Stimulated activated memory B cell treated with anti-CD40 and anti-IgM and Interleukin-4, amounts not matched to agents 10 μg/mL and 1 μg/mL and 100 μg/mL, for 72 hours (primary cell): ENCODE measurements around the gene RSPH10B2.
"Not testable (repeated sequence)": the region's sequence is repeated elsewhere in the genome, so short reads cannot be mapped to it uniquely, and the experiment has no call there.

ENCODE experiments used
- ATAC-seq: fragments of 150-1000 bp; cut with Tn5 transposase; 2 replicates; pipeline ENCODE4 v1.10.0; 2021
- H3K27ac Mint-ChIP-seq: one replicate; pipeline ENCODE4 v1.8.0; 2022; ENCODE audit warnings: mild to moderate bottlenecking, mixed read lengths
- H3K27me3 Mint-ChIP-seq: one replicate; pipeline ENCODE4 v1.8.0; 2022; ENCODE audit warnings: mixed read lengths
- H3K36me3 Mint-ChIP-seq: one replicate; pipeline ENCODE4 v1.8.0; 2022; ENCODE audit warnings: mixed read lengths
- H3K4me1 Mint-ChIP-seq: one replicate; pipeline ENCODE4 v1.8.0; 2022; ENCODE audit warnings: mixed read lengths
- H3K4me3 Mint-ChIP-seq: one replicate; pipeline ENCODE4 v1.8.0; 2022; ENCODE audit warnings: mild to moderate bottlenecking, moderate library complexity, mixed read lengths
- H3K9me3 Mint-ChIP-seq: one replicate; pipeline ENCODE4 v1.8.0; 2022; ENCODE audit warnings: mixed read lengths

The RSPH10B2 gene

DNA sequence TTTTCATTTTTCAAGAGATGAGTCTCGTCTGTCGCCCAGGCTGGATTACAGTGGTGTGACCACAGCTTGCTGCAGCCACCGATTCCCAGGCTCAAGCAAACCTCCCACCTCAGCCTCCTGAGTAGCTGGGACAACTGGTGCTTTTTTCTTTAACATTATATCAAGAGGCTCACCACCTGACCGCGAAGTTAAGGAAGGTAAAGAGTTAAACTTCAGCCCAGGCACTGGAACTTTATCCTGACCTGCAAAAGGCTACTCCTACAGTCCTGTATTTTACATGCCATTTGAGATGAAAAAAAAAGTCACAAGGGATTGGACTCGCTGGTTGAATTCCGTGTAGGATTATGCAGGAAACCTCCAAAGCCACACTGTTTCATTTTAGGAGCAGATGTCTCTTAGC, 61.6 kb downstream of the RSPH10B2 start:
- H3K27me3 Mint-ChIP-seq, H3K4me1 Mint-ChIP-seq, H3K9me3 Mint-ChIP-seq, H3K27ac Mint-ChIP-seq, ATAC-seq, H3K4me3 Mint-ChIP-seq: not testable (repeated sequence)
- H3K36me3 Mint-ChIP-seq = peaks cover 21% of the 10 kb centered on the region

DNA sequence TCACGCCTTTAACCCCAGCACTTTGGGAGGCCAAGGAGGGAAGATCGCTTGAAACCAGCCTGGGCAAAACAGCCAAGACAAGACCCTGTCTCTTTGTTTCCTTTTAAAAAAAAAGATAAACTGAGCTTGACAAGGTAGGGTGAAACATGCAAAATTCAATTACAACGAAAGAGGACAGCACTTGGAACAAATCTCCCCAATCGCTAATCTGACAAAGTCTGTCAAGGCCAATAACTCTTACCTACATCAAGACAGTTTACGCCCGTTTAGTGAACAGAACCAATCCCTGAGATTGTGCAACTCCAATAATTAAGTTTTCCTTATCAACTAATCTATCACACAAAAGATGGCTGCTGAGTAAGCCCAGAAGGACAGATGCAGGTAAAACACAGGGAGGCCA, 67.7 kb downstream of the RSPH10B2 start:
- not testable (repeated sequence) for H3K27ac Mint-ChIP-seq, ATAC-seq, H3K4me1 Mint-ChIP-seq, H3K9me3 Mint-ChIP-seq, H3K27me3 Mint-ChIP-seq, H3K4me3 Mint-ChIP-seq
- peaks cover 23% of the 10 kb centered on the region for H3K36me3 Mint-ChIP-seq

- Mint-ChIP-seq H3K4me3 (peak overlapping the region; percentile 62), H3K27ac (peak overlapping the region; percentile 92)
- peak; percentile 72 for ATAC-seq
- not testable (repeated sequence) for H3K27me3 Mint-ChIP-seq, H3K36me3 Mint-ChIP-seq, H3K9me3 Mint-ChIP-seq, H3K4me1 Mint-ChIP-seq
Measured at GRCh38 chr7:6825236-6826125, 71.6 kb downstream of the RSPH10B2 start.

- peak; percentile 99 for ATAC-seq
- peak within 1 kb of the TSS; percentile 93 for H3K4me3 Mint-ChIP-seq
- not testable (repeated sequence) for H3K27me3 Mint-ChIP-seq, H3K36me3 Mint-ChIP-seq, H3K4me1 Mint-ChIP-seq, H3K9me3 Mint-ChIP-seq
- H3K27ac Mint-ChIP-seq = peak within 1 kb of the TSS; percentile 92
Measured at GRCh38 chr7:6826151-6826550, 72.2 kb downstream of the RSPH10B2 start, which contains the start of gene CCZ1B. Gene CCZ1B, minus strand, starts transcription at chr7:6826275. Its CDS starts 78 bp downstream, at chr7:6826197.

DNA sequence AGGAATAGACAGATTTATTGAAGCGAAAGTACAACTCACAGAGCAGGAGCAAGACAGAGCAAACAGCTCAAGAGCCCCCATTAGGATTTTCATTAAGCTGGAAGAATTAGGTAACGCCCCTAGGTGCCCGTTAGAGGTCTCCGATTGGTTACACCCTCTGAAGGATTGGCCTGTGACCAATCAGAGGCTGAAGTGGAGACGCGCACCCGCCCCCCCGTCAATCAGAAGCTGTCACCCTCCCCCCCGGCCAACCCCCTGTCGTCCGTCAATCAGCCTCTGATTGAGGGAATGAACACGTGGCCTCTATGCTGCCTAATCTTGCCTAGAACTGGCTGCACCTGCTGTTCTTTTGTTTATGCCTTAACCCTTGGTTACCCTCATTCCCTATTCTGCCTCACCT, 73.3 kb downstream of the RSPH10B2 start:
- not testable (repeated sequence) for H3K4me1 Mint-ChIP-seq, ATAC-seq, H3K9me3 Mint-ChIP-seq, H3K36me3 Mint-ChIP-seq
- peak overlapping the region; percentile 43 for H3K4me3 Mint-ChIP-seq
- H3K27me3 Mint-ChIP-seq = peaks cover 12% of the 10 kb centered on the region
- peak overlapping the region; percentile 92 for H3K27ac Mint-ChIP-seq

- not testable (repeated sequence) for H3K4me3 Mint-ChIP-seq, H3K27ac Mint-ChIP-seq, ATAC-seq, H3K4me1 Mint-ChIP-seq, H3K9me3 Mint-ChIP-seq, H3K36me3 Mint-ChIP-seq
- peaks cover 16% of the 10 kb centered on the region for H3K27me3 Mint-ChIP-seq
Measured at GRCh38 chr7:6829616-6830015, 75.7 kb downstream of the RSPH10B2 start.

GRCh38 chr7:6830026-6830425, 76.1 kb downstream of the RSPH10B2 start:
- H3K4me3 Mint-ChIP-seq, H3K36me3 Mint-ChIP-seq, H3K4me1 Mint-ChIP-seq, ATAC-seq, H3K27ac Mint-ChIP-seq, H3K9me3 Mint-ChIP-seq: not testable (repeated sequence)
- peaks cover 20% of the 10 kb centered on the region for H3K27me3 Mint-ChIP-seq

DNA sequence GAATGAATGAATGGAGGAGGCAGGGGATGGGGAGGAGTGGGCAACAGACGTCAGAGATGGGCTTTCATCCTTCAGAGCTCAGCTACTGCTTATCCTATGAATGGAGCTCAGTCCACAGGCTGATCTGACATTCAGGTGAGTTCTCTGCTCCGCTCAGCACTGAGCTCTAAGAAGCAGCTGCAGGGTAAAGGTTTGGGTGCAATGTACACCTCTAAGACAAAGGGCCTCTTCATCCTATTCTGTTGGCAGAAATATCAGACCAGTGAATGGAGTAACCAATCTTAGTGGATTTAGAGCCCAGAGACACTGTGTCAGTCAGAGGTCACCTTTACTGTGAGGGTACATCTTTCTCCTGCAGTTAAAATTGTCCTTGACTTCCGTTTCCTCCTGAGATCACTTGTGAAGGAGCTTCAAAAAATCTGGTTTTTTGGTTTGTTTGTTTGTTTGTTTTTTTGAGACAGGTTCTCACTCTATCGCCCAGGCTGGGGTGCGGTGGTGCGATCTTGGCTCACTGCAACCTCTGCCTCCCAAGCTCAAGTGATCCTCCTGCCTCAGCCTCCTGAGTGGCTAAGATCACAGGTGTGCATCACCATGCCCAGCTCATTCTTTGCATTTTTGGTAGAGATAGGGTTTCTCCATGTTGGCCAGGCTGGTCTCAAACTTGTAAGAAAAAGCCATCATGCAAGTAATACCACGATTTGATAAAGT, 77.3 kb downstream of the RSPH10B2 start:
- no peaks in the 10 kb centered on the region for H3K9me3 Mint-ChIP-seq
- no peak for ATAC-seq
- H3K4me1 Mint-ChIP-seq = no peaks in the 10 kb centered on the region
- no peaks in the 10 kb centered on the region for H3K36me3 Mint-ChIP-seq
- H3K27me3 Mint-ChIP-seq = peaks cover 32% of the 10 kb centered on the region
- no peak overlapping the region for H3K4me3 Mint-ChIP-seq
- no peak overlapping the region for H3K27ac Mint-ChIP-seq

- ATAC-seq = no peak
- no peaks in the 10 kb centered on the region for H3K9me3 Mint-ChIP-seq
- H3K4me3 Mint-ChIP-seq = no peak overlapping the region
- peaks cover 49% of the 10 kb centered on the region for H3K27me3 Mint-ChIP-seq
- no peak overlapping the region for H3K27ac Mint-ChIP-seq
- H3K4me1 Mint-ChIP-seq = no peaks in the 10 kb centered on the region
- H3K36me3 Mint-ChIP-seq = no peaks in the 10 kb centered on the region
Measured at GRCh38 chr7:6833636-6834035, 79.7 kb downstream of the RSPH10B2 start.

DNA sequence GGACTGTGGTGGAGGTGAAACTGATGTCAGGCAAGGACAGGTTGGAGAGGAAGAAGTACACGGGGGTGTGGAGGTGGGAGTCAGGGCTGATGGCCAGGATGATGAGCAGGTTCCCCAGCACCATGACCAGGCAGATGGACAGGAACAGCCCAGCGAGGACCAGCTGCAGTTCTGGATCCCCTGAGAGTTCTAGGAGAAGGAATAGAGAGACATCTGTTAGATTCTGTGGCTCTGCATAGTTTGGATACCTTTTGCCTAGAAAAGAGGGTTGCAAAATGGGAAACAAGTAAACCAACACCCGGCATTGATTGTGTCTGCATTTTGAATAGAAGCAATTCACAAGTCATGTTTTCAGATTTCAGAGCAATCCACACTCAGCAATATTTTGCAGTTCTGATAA, 81.6 kb downstream of the RSPH10B2 start:
- not testable (repeated sequence) for H3K36me3 Mint-ChIP-seq, ATAC-seq, H3K4me3 Mint-ChIP-seq, H3K27ac Mint-ChIP-seq, H3K4me1 Mint-ChIP-seq, H3K9me3 Mint-ChIP-seq
- H3K27me3 Mint-ChIP-seq = peaks cover 57% of the 10 kb centered on the region

- not testable (repeated sequence) for H3K27ac Mint-ChIP-seq, H3K4me1 Mint-ChIP-seq, H3K4me3 Mint-ChIP-seq, H3K9me3 Mint-ChIP-seq, H3K36me3 Mint-ChIP-seq, ATAC-seq
- peaks cover 60% of the 10 kb centered on the region for H3K27me3 Mint-ChIP-seq
Measured at GRCh38 chr7:6837081-6837480, 83.2 kb downstream of the RSPH10B2 start.

- H3K4me3 Mint-ChIP-seq, H3K36me3 Mint-ChIP-seq, H3K4me1 Mint-ChIP-seq, ATAC-seq, H3K27ac Mint-ChIP-seq, H3K9me3 Mint-ChIP-seq: not testable (repeated sequence)
- peaks cover 57% of the 10 kb centered on the region for H3K27me3 Mint-ChIP-seq
Measured at GRCh38 chr7:6842278-6842921, 88.5 kb downstream of the RSPH10B2 start.

DNA sequence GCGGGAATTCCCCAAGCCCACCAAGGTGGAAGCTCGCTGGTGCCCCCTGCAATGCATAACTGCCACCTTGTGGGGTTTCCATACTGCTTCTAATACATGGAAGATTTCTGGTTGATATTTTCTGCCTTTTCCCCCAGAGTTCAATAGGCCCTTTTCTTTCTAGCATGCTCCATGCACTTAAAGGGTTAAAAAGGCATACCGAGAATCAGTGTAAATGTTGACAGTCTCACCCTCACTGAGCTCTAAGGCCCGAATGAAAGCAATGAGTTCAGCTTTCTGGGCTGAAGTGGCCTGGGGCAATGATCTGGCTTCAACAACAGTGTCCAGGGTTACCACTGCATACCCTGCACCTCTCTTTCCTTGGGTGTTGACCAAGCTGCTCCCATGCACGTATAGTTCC, 89.2 kb downstream of the RSPH10B2 start:
- not testable (repeated sequence) for ATAC-seq, H3K27ac Mint-ChIP-seq, H3K4me1 Mint-ChIP-seq, H3K4me3 Mint-ChIP-seq, H3K9me3 Mint-ChIP-seq, H3K36me3 Mint-ChIP-seq
- peaks cover 59% of the 10 kb centered on the region for H3K27me3 Mint-ChIP-seq

GRCh38 chr7:6843654-6844053, 89.8 kb downstream of the RSPH10B2 start:
- not testable (repeated sequence) for H3K36me3 Mint-ChIP-seq, H3K9me3 Mint-ChIP-seq, H3K4me3 Mint-ChIP-seq, H3K4me1 Mint-ChIP-seq, ATAC-seq, H3K27ac Mint-ChIP-seq
- peaks cover 64% of the 10 kb centered on the region for H3K27me3 Mint-ChIP-seq

DNA sequence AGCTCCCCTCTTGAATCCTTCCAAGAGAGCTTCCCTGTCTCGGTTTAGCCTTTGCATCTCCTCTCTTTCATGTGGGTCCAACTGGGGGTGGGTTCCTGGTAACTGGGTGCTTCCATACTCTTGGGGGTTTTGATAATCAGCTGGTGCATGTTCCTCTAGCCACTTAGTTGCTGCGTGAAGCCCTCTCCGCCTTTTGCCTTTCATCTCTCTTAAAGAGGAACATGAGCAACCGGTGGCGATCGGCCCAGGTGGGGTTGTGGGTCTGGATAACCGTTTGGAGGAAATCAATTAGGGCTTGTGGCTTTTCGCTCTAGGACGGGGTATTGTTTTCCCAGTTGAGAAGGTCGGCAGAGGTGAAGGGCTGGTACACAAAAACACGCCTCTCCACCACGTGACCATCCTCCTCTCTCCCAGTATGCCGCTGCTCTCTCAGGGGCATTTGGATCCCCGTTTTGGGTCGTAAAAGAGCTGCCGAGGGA, 92.1 kb downstream of the RSPH10B2 start:
- H3K4me3 Mint-ChIP-seq, H3K36me3 Mint-ChIP-seq: not testable (repeated sequence)

More for the DNA sequence above, 92.1 kb downstream of the RSPH10B2 start:
- not testable (repeated sequence) for H3K9me3 Mint-ChIP-seq, H3K27ac Mint-ChIP-seq, ATAC-seq, H3K4me1 Mint-ChIP-seq
- H3K27me3 Mint-ChIP-seq = peaks cover 54% of the 10 kb centered on the region
